Activated CD8-positive, alpha-beta T cell treated with anti-CD3 and anti-CD28 coated beads, Interleukin-2, amount 10 ng/mL, durations not matched to agents 7 days and 5 days (primary cell): Measurements from ENCODE around the gene SPINT3. TPM values are rescaled to one million over a fixed set of nuclear protein-coding genes. Genes with fewer than 3 reads are reported as not detected.
"Not testable (repeated sequence)": the region's sequence is repeated elsewhere in the genome, so short reads cannot be mapped to it uniquely, and the experiment has no call there.

Experiments used
- ATAC-seq: fragments of 150-1000 bp; cut with Tn5 transposase; one replicate; pipeline ENCODE4 v1.10.0; 2021; ENCODE audit warnings: moderate library complexity
- CTCF ChIA-PET: fragments of 350-600 bp; sonication (Branson Sonifier 250); formaldehyde crosslinking; loops from one replicate; lab custom pipeline; 2021; ENCODE audit warnings: antibody characterized with exemption; lab: Charles Lee
- POLR2A ChIA-PET: fragments of 350-600 bp; sonication (Branson Sonifier 250); formaldehyde crosslinking; loops from one replicate; lab custom pipeline; 2021; ENCODE audit warnings: antibody characterized with exemption; lab: Charles Lee
- DNase-seq: peaks from one replicate; pipeline ENCODE4 v3.0.0-alpha.2; 2020
- H3K27ac Mint-ChIP-seq: one replicate; pipeline ENCODE4 v1.8.0; 2021; ENCODE audit warnings: mild to moderate bottlenecking, mixed read lengths
- H3K27me3 Mint-ChIP-seq: one replicate; pipeline ENCODE4 v1.8.0; 2021; ENCODE audit warnings: low read depth, mixed read lengths
- H3K36me3 Mint-ChIP-seq: one replicate; pipeline ENCODE4 v1.8.0; 2021; ENCODE audit warnings: low read depth, mixed read lengths
- H3K4me1 Mint-ChIP-seq: one replicate; pipeline ENCODE4 v1.8.0; 2021; ENCODE audit warnings: low read depth, mixed read lengths
- H3K4me3 Mint-ChIP-seq: one replicate; pipeline ENCODE4 v1.8.0; 2021; ENCODE audit warnings: mild to moderate bottlenecking, mixed read lengths
- H3K9me3 Mint-ChIP-seq: one replicate; pipeline ENCODE4 v1.8.0; 2022; ENCODE audit warnings: mixed read lengths; ENCODE audit not compliant: insufficient read depth
- total RNA-seq, 2 experiments: library from RNA; stranded (reverse); gene quantifications; one replicate each; pipeline ENCODE4 v1.2.3, GENCODE V29; 2021

SPINT3 gene
- total RNA-seq, 2 experiments from 2014 or later = not detected

GRCh38 chr20:45500022-45500421 lies 15.4 kb downstream of the SPINT3 start:
- DNase-seq (no peak), ATAC-seq (no peak)
- Mint-ChIP-seq H3K4me1 (no peaks in the 10 kb centered on the region), H3K27ac (no peak overlapping the region), H3K9me3 (no peaks in the 10 kb centered on the region), H3K4me3 (no peak overlapping the region), H3K36me3 (no peaks in the 10 kb centered on the region), H3K27me3 (peaks cover 27% of the 10 kb centered on the region)
- ChIA-PET POLR2A (no interaction called here), CTCF (no interaction called here)

GRCh38 chr20:45497971-45498494 lies 17.4 kb downstream of the SPINT3 start:
- Mint-ChIP-seq H3K4me1 (no peaks in the 10 kb centered on the region), H3K9me3 (no peaks in the 10 kb centered on the region), H3K27me3 (peaks cover 23% of the 10 kb centered on the region), H3K36me3 (no peaks in the 10 kb centered on the region), H3K27ac (no peak overlapping the region), H3K4me3 (no peak overlapping the region)
- DNase-seq (no peak), ATAC-seq (no peak)
- CTCF ChIA-PET = no interaction called here
- POLR2A ChIA-PET = no interaction called here

DNA sequence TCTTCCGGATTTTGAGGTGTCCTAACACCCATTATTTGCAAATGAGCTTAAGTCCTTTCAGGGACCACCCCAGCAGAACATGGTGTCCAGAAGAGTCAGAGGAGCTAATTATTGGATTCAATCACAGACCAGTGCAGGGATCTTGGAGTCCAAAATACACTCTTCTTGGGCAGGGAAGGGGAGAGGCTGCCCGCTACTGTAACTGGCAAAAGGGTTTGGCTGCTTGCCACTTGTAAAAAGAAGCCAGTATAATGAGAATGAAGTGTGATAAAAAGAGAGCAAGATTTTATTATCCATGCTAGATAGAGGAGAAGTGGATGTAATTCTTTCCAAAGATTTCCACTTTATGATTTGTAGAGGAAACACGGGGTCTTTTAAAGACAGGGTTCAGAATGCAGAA lies 19.3 kb downstream of the SPINT3 start:
- DNase-seq (no peak), ATAC-seq (no peak)
- Mint-ChIP-seq H3K4me3 (no peak overlapping the region), H3K27ac (no peak overlapping the region), H3K4me1 (no peaks in the 10 kb centered on the region), H3K27me3 (peaks cover 23% of the 10 kb centered on the region), H3K36me3 (no peaks in the 10 kb centered on the region), H3K9me3 (no peaks in the 10 kb centered on the region)
- POLR2A ChIA-PET = no interaction called here
- CTCF ChIA-PET = no interaction called here

DNA sequence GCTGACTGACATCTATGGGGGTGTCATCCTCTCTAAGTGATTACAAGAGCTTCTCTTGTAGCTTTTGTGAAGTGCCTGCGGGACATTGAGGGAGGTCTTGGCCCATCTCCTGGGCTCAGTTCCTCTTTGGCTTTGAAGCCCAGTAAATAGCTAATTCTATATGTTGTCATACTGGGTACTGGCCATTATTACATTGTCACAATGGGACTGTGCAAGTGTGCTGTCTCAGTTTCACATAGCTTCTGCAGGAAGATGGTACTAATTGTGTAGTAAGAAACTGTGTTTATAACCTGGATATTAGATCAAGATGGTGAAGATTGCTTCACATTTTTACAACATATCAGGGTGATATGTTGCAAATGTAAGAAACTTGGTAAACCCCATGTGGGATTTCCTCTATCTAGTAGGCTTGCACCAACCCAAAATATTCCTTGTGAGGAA lies 19.9 kb downstream of the SPINT3 start:
- Mint-ChIP-seq H3K27me3 (peaks cover 18% of the 10 kb centered on the region), H3K36me3 (no peaks in the 10 kb centered on the region), H3K27ac (no peak overlapping the region), H3K4me3 (no peak overlapping the region), H3K4me1 (no peaks in the 10 kb centered on the region), H3K9me3 (no peaks in the 10 kb centered on the region)
- ATAC-seq (no peak), DNase-seq (no peak)
- POLR2A ChIA-PET = no interaction called here
- CTCF ChIA-PET = interaction anchor here (0.9 kb wide), 1 partner anchor 275 kb away, joined by 3 read pairs; no protein-coding TSS in a partner anchor

DNA sequence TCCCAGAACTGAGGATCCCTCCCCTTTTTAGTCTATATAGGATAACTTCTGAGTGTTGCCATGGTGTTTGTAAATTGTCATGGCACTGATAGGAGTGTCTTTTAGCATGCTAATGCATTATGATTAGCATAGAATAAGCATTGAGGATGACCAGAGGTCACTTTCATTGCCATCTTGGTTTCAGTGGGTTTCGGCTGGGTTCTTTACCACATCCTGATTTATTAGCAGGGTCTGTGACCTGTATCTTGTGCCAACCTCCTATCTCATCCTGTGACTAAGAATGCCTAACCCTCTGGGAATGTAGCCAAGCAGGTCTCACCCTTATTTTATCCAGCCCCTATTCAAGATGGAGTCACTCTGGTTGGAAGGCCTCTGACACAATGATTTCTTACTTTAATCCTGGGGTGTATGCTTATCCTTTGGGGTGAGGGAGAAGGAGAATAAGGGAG lies 26.3 kb downstream of the SPINT3 start:
- H3K4me1 Mint-ChIP-seq = no peaks in the 10 kb centered on the region
- H3K9me3 Mint-ChIP-seq = no peaks in the 10 kb centered on the region
- no peaks in the 10 kb centered on the region for H3K36me3 Mint-ChIP-seq
- ATAC-seq = no peak
- CTCF ChIA-PET = interaction anchor here (1.1 kb wide), 1 partner anchor 282 kb away, joined by 4 read pairs; no protein-coding TSS in a partner anchor
- DNase-seq = no peak
- H3K27ac Mint-ChIP-seq = no peak overlapping the region
- peaks cover 31% of the 10 kb centered on the region for H3K27me3 Mint-ChIP-seq
- H3K4me3 Mint-ChIP-seq = no peak overlapping the region
- POLR2A ChIA-PET = no interaction called here

DNA sequence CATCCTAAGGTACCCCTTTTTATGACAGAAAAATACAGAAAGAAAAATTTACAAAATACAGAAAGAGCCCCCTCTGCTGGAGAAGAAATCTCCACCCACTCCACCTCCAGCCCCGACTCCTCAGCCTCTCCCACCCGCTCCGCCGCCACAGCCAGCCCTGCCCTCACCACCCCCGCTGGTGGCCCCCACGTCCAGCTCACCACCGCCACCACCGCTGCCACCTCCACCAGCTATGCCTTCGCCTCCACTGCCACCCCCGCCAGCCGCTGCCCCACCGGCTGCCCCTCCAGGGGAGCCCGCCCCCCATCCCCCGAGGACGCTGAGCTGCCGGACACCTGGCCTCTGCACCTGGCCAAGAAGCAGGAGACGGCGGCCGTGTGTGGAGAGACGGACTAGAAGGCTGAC lies 28.2 kb downstream of the SPINT3 start:
- Mint-ChIP-seq H3K4me1 (no peaks in the 10 kb centered on the region), H3K9me3 (no peaks in the 10 kb centered on the region), H3K27me3 (peaks cover 33% of the 10 kb centered on the region), H3K36me3 (no peaks in the 10 kb centered on the region), H3K4me3 (no peak overlapping the region), H3K27ac (no peak overlapping the region)
- ChIA-PET CTCF (no interaction called here), POLR2A (no interaction called here)
- DNase-seq = no peak
- ATAC-seq = no peak

GRCh38 chr20:45485388-45485787 lies 30.0 kb downstream of the SPINT3 start:
- ChIA-PET CTCF (interaction anchor here (0.6 to 2.0 kb wide), 8 partner anchors 16 to 286 kb away, joined by 3 to 6 read pairs (median 3); partner anchors contain the start of gene WFDC2), POLR2A (interaction anchor here (0.6 kb wide), 1 partner anchor 282 kb away, joined by 3 read pairs; no protein-coding TSS in a partner anchor)
- H3K4me3 Mint-ChIP-seq = no peak overlapping the region
- peaks cover 42% of the 10 kb centered on the region for H3K27me3 Mint-ChIP-seq
- no peaks in the 10 kb centered on the region for H3K36me3 Mint-ChIP-seq
- H3K4me1 Mint-ChIP-seq = no peaks in the 10 kb centered on the region
- no peak for DNase-seq
- H3K27ac Mint-ChIP-seq = no peak overlapping the region
- H3K9me3 Mint-ChIP-seq = no peaks in the 10 kb centered on the region
- no peak for ATAC-seq

DNA sequence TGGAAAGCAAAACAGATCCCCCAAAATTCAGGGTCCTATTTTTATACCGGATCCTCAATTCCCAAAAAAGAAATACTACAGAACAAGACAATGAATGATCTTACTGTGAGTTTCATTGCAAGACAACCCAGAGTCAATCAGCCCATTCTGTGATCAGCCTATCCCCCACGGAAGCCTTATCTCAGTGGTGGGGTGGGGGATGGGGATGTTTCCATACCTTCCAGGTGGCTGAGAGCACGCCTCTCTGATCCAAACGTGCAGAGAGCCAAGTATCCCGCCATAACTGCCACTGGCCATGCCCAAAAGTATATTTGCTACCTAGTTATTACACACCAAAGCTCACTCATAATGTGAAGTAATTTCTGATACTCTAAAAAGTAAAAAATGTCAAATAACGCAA lies 30.7 kb downstream of the SPINT3 start:
- ChIA-PET CTCF (interaction anchor here (0.9 to 2.0 kb wide), 3 partner anchors 111 to 286 kb away, joined by 3 to 6 read pairs (median 6); no protein-coding TSS in a partner anchor), POLR2A (no interaction called here)
- H3K27me3 Mint-ChIP-seq = peaks cover 42% of the 10 kb centered on the region
- DNase-seq = no peak
- no peaks in the 10 kb centered on the region for H3K9me3 Mint-ChIP-seq
- no peak overlapping the region for H3K4me3 Mint-ChIP-seq
- H3K36me3 Mint-ChIP-seq = no peaks in the 10 kb centered on the region
- H3K27ac Mint-ChIP-seq = no peak overlapping the region
- no peak for ATAC-seq
- no peaks in the 10 kb centered on the region for H3K4me1 Mint-ChIP-seq

- ATAC-seq (no peak), DNase-seq (no peak)
- no peaks in the 10 kb centered on the region for H3K36me3 Mint-ChIP-seq
- H3K4me1 Mint-ChIP-seq = no peaks in the 10 kb centered on the region
- CTCF ChIA-PET = interaction anchor here (1.2 to 1.4 kb wide), 2 partner anchors 168 to 291 kb away, joined by 3 to 5 read pairs; no protein-coding TSS in a partner anchor
- POLR2A ChIA-PET = no interaction called here
- peaks cover 25% of the 10 kb centered on the region for H3K27me3 Mint-ChIP-seq
- no peaks in the 10 kb centered on the region for H3K9me3 Mint-ChIP-seq
- no peak overlapping the region for H3K4me3 Mint-ChIP-seq
- no peak overlapping the region for H3K27ac Mint-ChIP-seq
These were observed 35.6 kb downstream of the SPINT3 start for GRCh38 chr20:45479822-45480221.

DNA sequence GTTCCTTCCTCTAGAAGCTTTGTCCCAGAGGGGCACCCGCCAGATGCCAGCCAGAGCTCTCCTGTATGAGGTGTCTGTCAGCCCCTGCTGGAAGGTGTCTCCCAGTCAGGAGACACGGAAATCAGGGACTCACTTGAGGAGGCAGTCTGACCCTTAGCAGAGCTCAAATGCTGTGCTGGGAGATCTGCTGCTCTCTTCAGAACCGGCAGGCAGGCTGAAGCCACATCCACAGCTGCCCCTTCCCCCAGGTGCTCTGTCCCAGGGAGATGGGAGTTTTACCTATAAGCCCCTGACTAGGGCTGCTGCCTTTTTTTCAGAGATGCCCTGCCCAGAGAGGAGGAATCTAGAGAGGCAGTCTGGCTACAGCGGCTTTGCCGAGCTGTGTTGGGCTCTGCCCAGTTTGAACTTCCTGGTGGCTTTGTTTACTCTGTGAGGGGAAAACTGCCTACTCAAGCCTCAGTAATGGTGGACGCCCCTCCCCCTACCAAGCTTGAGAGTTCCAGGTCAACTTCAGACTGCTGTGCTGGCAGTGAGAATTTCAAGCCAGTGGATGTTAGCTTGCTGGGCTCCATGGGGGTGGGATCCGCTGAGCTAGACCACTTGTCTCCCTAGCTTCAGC lies 37.8 kb downstream of the SPINT3 start:
- ATAC-seq, DNase-seq, H3K27ac Mint-ChIP-seq, H3K36me3 Mint-ChIP-seq, H3K4me3 Mint-ChIP-seq, POLR2A ChIA-PET, CTCF ChIA-PET, H3K4me1 Mint-ChIP-seq, H3K9me3 Mint-ChIP-seq: not testable (repeated sequence)
- H3K27me3 Mint-ChIP-seq = peaks cover 14% of the 10 kb centered on the region

DNA sequence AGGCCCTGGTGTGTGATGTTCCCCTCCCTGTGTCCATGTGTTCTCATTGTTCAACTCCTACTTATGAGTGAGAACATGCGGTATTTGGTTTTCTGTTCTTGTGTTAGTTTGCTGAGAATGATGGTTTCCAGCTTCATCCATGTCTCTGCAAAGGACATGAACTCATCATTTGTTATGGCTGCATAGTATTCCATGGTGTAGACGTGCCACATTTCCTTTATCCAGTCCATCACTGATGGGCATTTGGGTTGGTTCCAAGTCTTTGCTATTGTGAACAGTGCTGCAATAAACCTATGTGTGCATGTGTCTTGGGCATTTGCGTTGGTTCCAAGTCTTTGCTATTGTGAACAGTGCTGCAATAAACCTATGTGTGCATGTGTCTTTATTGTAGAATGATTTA lies 43.1 kb downstream of the SPINT3 start:
- ATAC-seq, H3K4me3 Mint-ChIP-seq, POLR2A ChIA-PET, H3K4me1 Mint-ChIP-seq, H3K9me3 Mint-ChIP-seq, H3K36me3 Mint-ChIP-seq, CTCF ChIA-PET, DNase-seq, H3K27ac Mint-ChIP-seq: not testable (repeated sequence)
- peaks cover 32% of the 10 kb centered on the region for H3K27me3 Mint-ChIP-seq

DNA sequence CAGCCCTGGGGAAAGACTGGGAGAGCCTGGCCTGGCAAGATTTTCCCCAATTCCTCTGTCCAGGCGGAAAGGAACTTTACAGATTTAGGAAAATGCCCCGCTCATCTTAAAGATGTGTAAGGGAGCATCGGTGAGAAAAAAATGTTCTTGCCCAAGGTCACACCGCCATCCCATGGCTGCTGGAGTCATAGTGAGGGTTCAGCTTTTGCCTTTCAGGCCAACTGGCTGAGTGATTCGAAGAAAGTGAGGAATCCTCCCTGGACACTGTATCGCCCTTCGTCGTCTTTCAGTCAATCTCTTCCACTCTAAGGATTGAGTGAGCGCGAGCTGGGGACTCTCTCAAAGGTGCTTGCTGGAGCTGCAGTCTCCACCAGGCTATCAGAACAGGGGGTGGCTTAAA lies 44.5 kb downstream of the SPINT3 start:
- ChIA-PET POLR2A (interaction anchor here (1.3 kb wide), 1 partner anchor 108 kb away, joined by 4 read pairs; the partner anchor contains the start of gene SYS1), CTCF (interaction anchor here (1.2 to 1.5 kb wide), 2 partner anchors 21 to 328 kb away, joined by 3 read pairs; no protein-coding TSS in a partner anchor)
- Mint-ChIP-seq H3K9me3 (no peaks in the 10 kb centered on the region), H3K27me3 (peaks cover 39% of the 10 kb centered on the region), H3K4me1 (no peaks in the 10 kb centered on the region), H3K4me3 (peak overlapping the region; percentile 24), H3K36me3 (no peaks in the 10 kb centered on the region), H3K27ac (no peak overlapping the region)
- ATAC-seq = peak; percentile 23
- DNase-seq = no peak
